Skin of body (tissue), 2 donors: ENCODE results near the gene NARS2. TPM values are rescaled to one million over a fixed set of nuclear protein-coding genes. Genes with fewer than 3 reads are reported as not detected.

Experiments used
- DNase-seq: peaks from one replicate; lab custom pipeline; 2025; lab: John Stamatoyannopoulos, UW
- total RNA-seq: library from RNA; depleted of rRNA; stranded (reverse); fragments of >200 nt; gene quantifications from one replicate; pipeline ENCODE4 v1.2.3, GENCODE V29; 2014

The NARS2 gene
- total RNA-seq, 1 donor from 2014 or later, result 17.3 TPM

GRCh38 chr11:78417175-78417887, 157.3 kb downstream of the NARS2 start, which contains the start of gene GAB2:
TSS of gene GAB2 (minus strand) at chr11:78417820. CDS start at chr11:78417720, 100 bp downstream.
- no peak for DNase-seq

GRCh38 chr11:78416285-78417174, 158.1 kb downstream of the NARS2 start:
- DNase-seq, result peak; percentile 80

GRCh38 chr11:78415338-78415737, 159.3 kb downstream of the NARS2 start:
- no peak for DNase-seq

- DNase-seq, result no peak
Observed at GRCh38 chr11:78414321-78415051, 160.2 kb downstream of the NARS2 start.

- no peak for DNase-seq
Observed at GRCh38 chr11:78408619-78409018, 166.0 kb downstream of the NARS2 start.

GRCh38 chr11:78406568-78407196, 168.0 kb downstream of the NARS2 start:
- DNase-seq, result no peak

- DNase-seq, result no peak
Observed at GRCh38 chr11:78405805-78406204, 168.9 kb downstream of the NARS2 start.

- no peak for DNase-seq
Observed at GRCh38 chr11:78403781-78404180, 170.9 kb downstream of the NARS2 start.

GRCh38 chr11:78402847-78403246, 171.8 kb downstream of the NARS2 start:
- no peak for DNase-seq

GRCh38 chr11:78400702-78401101, 174.0 kb downstream of the NARS2 start:
- DNase-seq, result no peak

- DNase-seq, result no peak
Observed at GRCh38 chr11:78400116-78400515, 174.5 kb downstream of the NARS2 start.

- DNase-seq, result no peak
Observed at GRCh38 chr11:78399136-78399535, 175.5 kb downstream of the NARS2 start.

GRCh38 chr11:78398715-78399114, 175.9 kb downstream of the NARS2 start:
- DNase-seq, result no peak

GRCh38 chr11:78397398-78397797, 177.3 kb downstream of the NARS2 start:
- no peak for DNase-seq

GRCh38 chr11:78395597-78395996, 179.1 kb downstream of the NARS2 start:
- DNase-seq, result no peak

GRCh38 chr11:78392854-78393253, 181.8 kb downstream of the NARS2 start:
- no peak for DNase-seq

- no peak for DNase-seq
Observed at GRCh38 chr11:78391424-78391823, 183.2 kb downstream of the NARS2 start.

- no peak for DNase-seq
Observed at GRCh38 chr11:78390809-78391208, 183.9 kb downstream of the NARS2 start.

GRCh38 chr11:78386215-78386941, 188.3 kb downstream of the NARS2 start:
- DNase-seq, result no peak
